ENCODE measurements around the gene NUDT6.

GRCh38 chr4:122909683-122910082, 12.7 kb downstream of the NUDT6 start:
- TF ChIP-seq, protein P1, sequence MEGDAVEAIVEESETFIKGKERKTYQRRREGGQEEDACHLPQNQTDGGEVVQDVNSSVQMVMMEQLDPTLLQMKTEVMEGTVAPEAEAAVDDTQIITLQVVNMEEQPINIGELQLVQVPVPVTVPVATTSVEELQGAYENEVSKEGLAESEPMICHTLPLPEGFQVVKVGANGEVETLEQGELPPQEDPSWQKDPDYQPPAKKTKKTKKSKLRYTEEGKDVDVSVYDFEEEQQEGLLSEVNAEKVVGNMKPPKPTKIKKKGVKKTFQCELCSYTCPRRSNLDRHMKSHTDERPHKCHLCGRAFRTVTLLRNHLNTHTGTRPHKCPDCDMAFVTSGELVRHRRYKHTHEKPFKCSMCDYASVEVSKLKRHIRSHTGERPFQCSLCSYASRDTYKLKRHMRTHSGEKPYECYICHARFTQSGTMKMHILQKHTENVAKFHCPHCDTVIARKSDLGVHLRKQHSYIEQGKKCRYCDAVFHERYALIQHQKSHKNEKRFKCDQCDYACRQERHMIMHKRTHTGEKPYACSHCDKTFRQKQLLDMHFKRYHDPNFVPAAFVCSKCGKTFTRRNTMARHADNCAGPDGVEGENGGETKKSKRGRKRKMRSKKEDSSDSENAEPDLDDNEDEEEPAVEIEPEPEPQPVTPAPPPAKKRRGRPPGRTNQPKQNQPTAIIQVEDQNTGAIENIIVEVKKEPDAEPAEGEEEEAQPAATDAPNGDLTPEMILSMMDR (conservative IDR thresholded peaks at IDR 0.05; ENCODE audit: low read length): no peak
- no peak for TF ChIP-seq EZH2phosphoT487 (IDR thresholded peaks at IDR 0.05; ENCODE audit: borderline replicate concordance)

Data from Loucy (cell line).